Body of pancreas (tissue), 4 donors: ENCODE data around the gene TMUB1. TPM values are rescaled to one million over a fixed set of nuclear protein-coding genes. Genes with fewer than 3 reads are reported as not detected.

ENCODE experiments used
- ATAC-seq: fragments of 150-250 bp; one replicate; pipeline ENCODE4 v1.9.1; 2016
- DNase-seq, 4 donors: peaks; one replicate each; pipeline ENCODE4 v3.0.0-alpha.2; 2019
- H3K27ac ChIP-seq, 4 donors: fragments of 200-600 bp; sonication (generic); 1 replicate in 3 of 4; 2 replicates in 1 of 4; pipeline versions ENCODE4 v1.5.1 to v1.6.1; 2016 to 2019; ENCODE audit warnings: mild to moderate bottlenecking in 1 of 4, mixed read lengths in 1 of 4, moderate library complexity in 1 of 4
- H3K27me3 ChIP-seq, 2 donors: fragments of 200-600 bp; sonication (generic); one replicate each; pipeline ENCODE4 v1.6.0; 2016; ENCODE audit warnings: mild to moderate bottlenecking in 1 of 2
- H3K36me3 ChIP-seq, 2 donors: fragments of 200-600 bp; sonication (generic); replicated peaks in 1 of 2; 2 replicates each; pipeline ENCODE4 v1.5.1; 2016; ENCODE audit warnings: low read depth in 2 of 2; ENCODE audit not compliant: insufficient read depth in 1 of 2
- H3K4me1 ChIP-seq: fragments of 200-600 bp; sonication (generic); one replicate; pipeline ENCODE4 v1.6.0; 2016
- H3K4me3 ChIP-seq, 2 donors: fragments of 200-600 bp; sonication (generic); 1 replicate in 1 of 2; 2 replicates in 1 of 2; pipeline ENCODE4 v1.5.1; 2016 to 2019
- H3K9me3 ChIP-seq, 3 donors: fragments of 200-600 bp; sonication (generic); 1 replicate in 2 of 3; 2 replicates in 1 of 3; pipeline ENCODE4 v1.5.1; 2016
- CTCF ChIP-seq, 7 experiments: fragments of 450-650 bp in 4 of 7; fragments of 200-600 bp in 3 of 7; sonication (generic) in 3 of 7; IDR thresholded peaks; one replicate each; pipeline ENCODE4 v1.5.1; 2016 to 2019; ENCODE audit warnings: antibody characterized with exemption in 7 of 7
- POLR2A ChIP-seq, 3 donors: fragments of 450-650 bp; IDR thresholded peaks; one replicate each; pipeline ENCODE4 v1.6.1; 2016; ENCODE audit warnings: antibody characterized with exemption in 3 of 3, mild to moderate bottlenecking in 2 of 3
- WGBS, 2 donors: methylation state at CpG; one replicate each; pipeline ENCODE4 v1.1.5; 2017; 5-methylcytosine and 5-hydroxymethylcytosine counted together
- intact Hi-C: fragments of 100-400 bp; cut with DNase I; formaldehyde crosslinking; loops from one replicate; pipeline ENCODE4 v1.15.1; 2023
- total RNA-seq, 2 donors: library from RNA; depleted of rRNA; stranded (reverse); fragments of >200 nt; gene quantifications; one replicate each; pipeline ENCODE4 v1.1.0, GENCODE V29; 2016

TMUB1 gene
- total RNA-seq, 2 donors from 2014 or later, result 34.9 to 54.2 TPM

DNA sequence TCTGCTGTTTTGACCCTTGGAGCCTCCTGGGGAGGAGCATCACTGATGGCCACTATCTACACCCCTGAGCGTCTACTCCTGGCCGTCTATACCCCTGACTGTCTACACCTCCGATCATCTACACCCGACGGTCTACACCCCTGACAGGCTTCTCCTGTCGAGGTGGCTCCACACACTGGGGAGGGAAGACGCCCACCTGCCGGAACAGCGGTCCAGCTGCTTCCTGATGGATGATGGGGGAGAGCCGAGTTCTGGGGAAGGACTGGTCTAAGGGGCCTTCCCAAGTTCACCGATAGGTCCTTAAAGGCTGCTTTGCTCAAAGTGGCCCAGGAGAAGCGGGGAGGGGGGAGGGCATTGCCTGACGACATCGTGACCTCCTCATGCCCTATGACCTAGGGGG lies 44.9 kb upstream of the TMUB1 start:
- no peak overlapping the region for H3K4me3 ChIP-seq
- DNase-seq, result no peak
- H3K27me3 ChIP-seq, result no peaks in the 10 kb centered on the region
- intact Hi-C loops, result loop anchor here (10.0 kb wide), 1 partner anchor 177 kb away; no protein-coding TSS in a partner anchor
- ATAC-seq, result no peak
- peaks cover 0 to 16% of the 10 kb centered on the region in 2 donors for H3K36me3 ChIP-seq
- WGBS, 2 donors, result 81 to 96% methylated on average over 14 of the region's 14 CpGs
- TF ChIP-seq POLR2A (IDR thresholded peaks at IDR 0.05) (no peak), CTCF (IDR thresholded peaks at IDR 0.05) (no peak)
- H3K4me1 ChIP-seq, result peaks cover 6% of the 10 kb centered on the region
- H3K9me3 ChIP-seq, result no peaks in the 10 kb centered on the region
- no peak overlapping the region for H3K27ac ChIP-seq

- Histone ChIP-seq H3K4me1 (peaks cover 6% of the 10 kb centered on the region), H3K4me3 (no peak overlapping the region), H3K27ac (no peak overlapping the region), H3K9me3 (no peaks in the 10 kb centered on the region), H3K27me3 (no peaks in the 10 kb centered on the region), H3K36me3 (peaks cover 0 to 12% of the 10 kb centered on the region in 2 donors)
- WGBS, 2 donors, result 65 to 71% methylated on average over 11 to 15 of the region's 19 CpGs
- TF ChIP-seq POLR2A (IDR thresholded peaks at IDR 0.05), result no peak
- no peak for TF ChIP-seq CTCF (IDR thresholded peaks at IDR 0.05)
- no peak for DNase-seq
- no peak for ATAC-seq
- intact Hi-C loops, result loop anchor here (10.0 kb wide), 1 partner anchor 178 kb away; no protein-coding TSS in a partner anchor
These were observed 43.3 kb upstream of the TMUB1 start for GRCh38 chr7:151126491-151127137.

DNA sequence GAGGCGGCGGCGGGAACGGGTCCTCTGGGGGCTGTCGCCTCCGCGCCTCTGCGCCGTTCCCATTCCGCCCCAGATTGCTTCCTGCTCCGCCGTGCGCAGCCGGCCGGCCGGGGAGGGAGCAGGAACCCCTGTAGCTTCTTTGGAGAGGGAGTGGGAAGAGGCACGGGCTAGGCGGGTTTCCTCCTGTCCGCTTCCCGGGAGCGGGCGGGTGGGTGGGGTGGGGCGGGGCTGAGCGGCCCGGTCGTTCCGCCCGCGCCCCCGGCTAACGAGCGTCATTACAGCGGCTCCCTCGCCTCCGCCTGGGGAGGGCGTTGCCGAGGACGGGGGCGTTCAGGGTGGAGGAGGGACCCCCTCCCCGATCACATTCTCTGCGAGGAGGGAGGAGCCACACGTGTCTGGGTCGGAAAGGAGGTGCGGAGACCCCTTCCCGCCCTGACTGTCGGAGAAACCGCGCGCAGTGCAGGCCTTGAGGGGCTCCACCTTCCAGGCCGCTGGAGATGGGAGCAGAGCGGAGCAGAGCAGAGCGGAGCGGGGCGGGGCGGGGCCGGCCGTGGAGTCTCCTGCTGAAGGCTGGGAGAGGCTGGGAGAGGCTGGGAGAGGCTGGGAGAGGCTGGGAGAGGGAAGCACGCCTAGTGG lies 42.7 kb upstream of the TMUB1 start:
- WGBS, 2 donors, result 51 to 69% methylated on average over 54 to 56 of the region's 58 CpGs
- Histone ChIP-seq H3K4me1 (peaks cover 6% of the 10 kb centered on the region), H3K9me3 (no peaks in the 10 kb centered on the region), H3K27ac (peak overlapping the region in 1 of 4 donors; percentile 44), H3K4me3 (no peak overlapping the region), H3K27me3 (no peaks in the 10 kb centered on the region), H3K36me3 (peaks cover 0 to 15% of the 10 kb centered on the region in 2 donors)
- intact Hi-C loops, result loop anchor here (10.0 kb wide), 1 partner anchor 179 kb away; no protein-coding TSS in a partner anchor
- ATAC-seq, result peak; percentile 12
- no peak for TF ChIP-seq POLR2A (IDR thresholded peaks at IDR 0.05)
- TF ChIP-seq CTCF (IDR thresholded peaks at IDR 0.05), result no peak
- no peak for DNase-seq

DNA sequence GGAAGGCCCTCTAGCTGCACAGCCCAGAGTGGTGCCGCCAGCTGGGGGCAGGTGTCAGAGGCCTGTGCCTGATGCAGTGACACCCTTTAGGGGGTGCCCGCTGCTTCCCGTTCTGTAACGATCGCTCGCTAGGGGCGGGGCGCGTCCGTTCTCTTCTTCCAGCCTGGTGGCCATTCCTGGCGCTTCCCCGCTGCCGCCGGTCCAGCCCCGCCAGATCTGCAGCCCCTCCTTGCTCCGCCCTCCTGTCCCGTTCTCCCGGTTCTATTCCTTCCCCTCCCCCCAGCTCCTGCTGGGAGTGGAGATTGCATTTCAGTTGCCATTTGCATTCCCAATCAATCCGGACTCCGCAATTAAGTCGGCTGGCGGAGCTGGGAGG lies 42.2 kb upstream of the TMUB1 start:
- Histone ChIP-seq H3K9me3 (no peaks in the 10 kb centered on the region), H3K4me1 (peaks cover 6% of the 10 kb centered on the region), H3K27ac (peak overlapping the region in 1 of 4 donors; percentile 44), H3K27me3 (no peaks in the 10 kb centered on the region), H3K4me3 (no peak overlapping the region), H3K36me3 (peaks cover 0 to 12% of the 10 kb centered on the region in 2 donors)
- intact Hi-C loops, result loop anchor here (10.0 kb wide), 1 partner anchor 179 kb away; no protein-coding TSS in a partner anchor
- no peak for ATAC-seq
- TF ChIP-seq POLR2A (IDR thresholded peaks at IDR 0.05) (no peak), CTCF (IDR thresholded peaks at IDR 0.05) (peak in 1 of 7 experiments; percentile 11)
- DNase-seq, result peak in 2 of 4 donors; percentile 31 to 39
- 43 to 65% methylated on average over 22 of the region's 22 CpGs for WGBS, 2 donors
